IMR-90 (cell line): ENCODE measurements around the gene PRKN.

Experiments
- CEBPB ChIP-seq: IDR thresholded peaks from 2 replicates; pipeline ENCODE4 v1.6.1; 2012; ENCODE audit warnings: low read depth, low read length, improper control_type of control experiment
- CTCF ChIP-seq: conservative IDR thresholded peaks from 2 replicates; pipeline ENCODE4 v1.5.1; 2012; ENCODE audit warnings: mild to moderate bottlenecking, low read depth, low read length, improper control_type of control experiment
- MAZ ChIP-seq: IDR thresholded peaks from 2 replicates; pipeline ENCODE4 v1.6.1; 2012; ENCODE audit warnings: low read depth, mild to moderate bottlenecking, low read length, improper control_type of control experiment, moderate library complexity, borderline replicate concordance
- POLR2A ChIP-seq: IDR thresholded peaks from 2 replicates; pipeline ENCODE4 v1.6.1; 2012; ENCODE audit warnings: mild to moderate bottlenecking, low read depth, low read length
- RAD21 ChIP-seq: IDR thresholded peaks from 2 replicates; pipeline ENCODE4 v1.6.1; 2012; ENCODE audit warnings: low read length, improper control_type of control experiment
- RCOR1 ChIP-seq: IDR thresholded peaks from 2 replicates; pipeline ENCODE4 v1.6.1; 2012; ENCODE audit warnings: mild to moderate bottlenecking, low read length, improper control_type of control experiment; ENCODE audit not compliant: insufficient replicate concordance
- RFX5 ChIP-seq: IDR thresholded peaks from 2 replicates; pipeline ENCODE4 v1.8.0; 2012; ENCODE audit warnings: low read depth, mild to moderate bottlenecking, low read length, moderate library complexity
- TF ChIP-seq, protein P1 (sequence below): fragments of 150-350 bp; IDR thresholded peaks from 2 replicates; pipeline ENCODE4 v1.6.1; 2017; ENCODE audit warnings: mild to moderate bottlenecking, antibody characterized with exemption, low read length, low read depth

GRCh38 chr6:161429921-161430490 lies 1297.6 kb downstream of the PRKN start:
- TF ChIP-seq CTCF (no peak), POLR2A (no peak), MAZ (no peak), CEBPB (no peak), RCOR1 (no peak), RFX5 (no peak), RAD21 (no peak)
- TF ChIP-seq, protein P1, sequence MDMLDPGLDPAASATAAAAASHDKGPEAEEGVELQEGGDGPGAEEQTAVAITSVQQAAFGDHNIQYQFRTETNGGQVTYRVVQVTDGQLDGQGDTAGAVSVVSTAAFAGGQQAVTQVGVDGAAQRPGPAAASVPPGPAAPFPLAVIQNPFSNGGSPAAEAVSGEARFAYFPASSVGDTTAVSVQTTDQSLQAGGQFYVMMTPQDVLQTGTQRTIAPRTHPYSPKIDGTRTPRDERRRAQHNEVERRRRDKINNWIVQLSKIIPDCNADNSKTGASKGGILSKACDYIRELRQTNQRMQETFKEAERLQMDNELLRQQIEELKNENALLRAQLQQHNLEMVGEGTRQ: no peak
